Stimulated activated CD8-positive, alpha-beta memory T cell treated with anti-CD3 and anti-CD28 coated beads, Interleukin-4, amount 100 ng/mL, for 24 hours (primary cell): ENCODE results near the gene SLC39A5.

ENCODE experiments used
- DNase-seq: peaks from one replicate; pipeline ENCODE4 v3.0.0-alpha.2; 2020; ENCODE audit warnings: low read depth

SLC39A5 gene

GRCh38 chr12:56213878-56214277, 16.0 kb upstream of the SLC39A5 start:
- DNase-seq = no peak

GRCh38 chr12:56216461-56216860, 13.4 kb upstream of the SLC39A5 start:
- DNase-seq = no peak

DNA sequence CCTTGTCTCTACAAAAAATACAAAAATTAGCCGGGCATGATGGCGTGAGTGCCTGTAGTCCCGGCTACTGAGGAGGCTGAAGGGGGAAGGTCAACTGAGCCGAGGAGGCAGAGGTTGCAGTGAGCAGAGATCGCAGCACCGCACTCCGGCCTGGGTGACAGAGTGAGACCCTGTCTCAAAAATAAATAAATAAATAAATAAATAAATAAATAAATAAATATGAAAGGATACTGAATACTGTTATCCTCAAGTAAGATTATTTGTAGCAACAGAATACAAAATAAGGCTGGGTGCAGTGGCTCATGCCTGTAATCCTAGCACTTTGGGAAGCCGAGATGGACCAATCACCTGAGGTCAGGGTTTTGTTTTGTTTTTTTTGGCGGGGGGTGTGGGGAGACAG, 10.0 kb upstream of the SLC39A5 start:
- DNase-seq = no peak

DNA sequence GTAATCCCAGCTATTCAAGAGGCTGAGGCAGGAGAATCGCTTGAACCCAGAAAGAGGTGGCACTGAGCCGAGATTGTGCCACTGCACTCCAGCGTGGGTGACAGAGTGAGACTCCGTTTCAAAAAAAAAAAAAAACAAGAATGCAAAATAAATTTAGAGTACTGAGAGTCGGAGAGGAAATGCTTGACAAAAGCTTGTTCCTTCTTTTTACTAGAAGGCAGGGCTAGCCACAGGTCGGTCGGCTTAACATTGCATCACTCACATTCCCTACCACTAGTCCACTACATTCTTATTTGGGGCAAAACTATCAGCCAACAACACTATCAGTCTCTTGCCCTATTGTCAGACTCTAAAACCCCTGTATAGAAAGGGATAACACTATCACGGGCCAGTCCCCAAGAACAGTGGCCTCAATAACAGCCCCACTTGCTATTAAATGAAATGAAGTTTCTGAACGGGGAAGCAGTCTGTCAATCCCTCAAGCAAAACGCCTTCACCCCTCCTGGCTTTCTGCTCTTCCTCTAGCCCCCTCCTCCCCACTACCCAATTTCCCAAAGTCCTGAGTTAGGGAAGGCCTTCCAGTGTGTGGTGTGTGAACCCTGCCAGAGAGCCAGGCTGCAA, 9.1 kb upstream of the SLC39A5 start:
- DNase-seq = no peak

DNA sequence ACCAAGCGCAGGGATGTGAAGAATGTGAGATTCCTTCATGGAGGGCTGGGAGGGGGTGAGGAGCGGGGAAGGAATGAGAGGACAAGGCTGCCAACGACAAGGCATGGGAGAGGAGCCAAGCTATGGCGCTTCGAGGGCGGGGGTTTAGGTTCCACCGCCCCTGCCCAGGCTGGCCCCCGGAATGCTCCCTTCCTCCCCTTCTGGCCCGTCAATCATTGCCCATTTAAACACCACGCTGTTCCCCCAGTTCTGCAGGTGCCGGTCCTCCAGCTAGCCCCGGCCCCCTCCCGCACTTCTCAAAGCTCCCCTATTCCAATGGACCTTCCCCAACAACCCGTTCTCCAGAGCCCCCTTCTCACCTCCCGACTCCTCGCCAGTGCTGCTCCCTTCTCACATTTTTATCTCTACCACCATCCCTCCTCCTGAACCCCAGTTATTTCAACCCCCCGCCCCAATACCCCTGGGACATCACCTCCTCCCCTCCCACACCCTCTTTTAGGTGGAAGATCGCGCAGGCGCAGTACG, 8.6 kb upstream of the SLC39A5 start:
- no peak for DNase-seq

- DNase-seq = peak; percentile 88
Measured at GRCh38 chr12:56221757-56222530, 7.9 kb upstream of the SLC39A5 start, which contains the start of gene RNF41. RNF41 (minus strand) TSS chr12:56221922; CDS start chr12:56214047, 7,875 bp downstream.

- no peak for DNase-seq
Measured at GRCh38 chr12:56222531-56222895, 7.3 kb upstream of the SLC39A5 start.

GRCh38 chr12:56223571-56224101, 6.2 kb upstream of the SLC39A5 start:
- DNase-seq = no peak

- peak; percentile 94 for DNase-seq
Measured at GRCh38 chr12:56224102-56224701, 5.6 kb upstream of the SLC39A5 start, which contains the start of gene NABP2. NABP2 (plus strand) TSS chr12:56224342; CDS start chr12:56224857, 515 bp downstream.

DNA sequence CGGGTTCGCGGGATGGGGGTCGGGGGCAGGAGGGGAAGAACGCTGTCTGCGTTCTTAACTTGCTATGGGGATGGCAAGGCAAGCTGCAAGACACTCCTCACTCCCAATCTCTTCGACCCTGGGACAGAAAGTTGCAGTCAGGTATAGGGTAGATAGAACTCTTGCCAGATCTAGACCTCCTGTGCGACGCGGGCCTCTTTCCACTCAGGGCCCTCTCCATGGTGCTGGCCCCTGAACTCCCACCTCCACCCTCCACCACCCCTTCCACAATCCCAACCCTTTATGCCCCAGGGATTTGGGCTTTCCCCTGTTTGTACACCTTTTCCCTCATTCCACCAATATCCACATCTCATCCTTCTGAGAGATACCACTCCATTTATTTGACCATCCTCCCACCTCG, 4.9 kb upstream of the SLC39A5 start:
- no peak for DNase-seq

DNA sequence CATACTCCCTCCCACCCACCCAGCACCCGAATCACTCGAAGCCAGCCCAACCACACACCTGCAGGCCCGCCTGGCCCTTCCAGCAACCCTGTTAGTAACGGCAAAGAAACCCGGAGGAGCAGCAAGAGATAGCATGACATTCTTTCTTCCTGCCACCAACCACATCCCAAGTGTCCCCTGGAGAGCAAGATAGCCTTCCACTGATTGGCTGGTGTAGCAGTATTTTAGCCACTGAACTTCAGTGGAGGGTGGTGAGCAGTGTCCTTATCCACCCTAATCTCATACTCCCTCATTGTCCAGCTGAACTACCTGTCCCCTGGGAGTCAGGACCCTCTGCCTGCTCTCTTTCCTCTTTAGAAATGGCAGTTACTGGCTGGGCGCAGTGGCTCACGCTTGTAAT, 769 bp upstream of the SLC39A5 start:
- no peak for DNase-seq

DNA sequence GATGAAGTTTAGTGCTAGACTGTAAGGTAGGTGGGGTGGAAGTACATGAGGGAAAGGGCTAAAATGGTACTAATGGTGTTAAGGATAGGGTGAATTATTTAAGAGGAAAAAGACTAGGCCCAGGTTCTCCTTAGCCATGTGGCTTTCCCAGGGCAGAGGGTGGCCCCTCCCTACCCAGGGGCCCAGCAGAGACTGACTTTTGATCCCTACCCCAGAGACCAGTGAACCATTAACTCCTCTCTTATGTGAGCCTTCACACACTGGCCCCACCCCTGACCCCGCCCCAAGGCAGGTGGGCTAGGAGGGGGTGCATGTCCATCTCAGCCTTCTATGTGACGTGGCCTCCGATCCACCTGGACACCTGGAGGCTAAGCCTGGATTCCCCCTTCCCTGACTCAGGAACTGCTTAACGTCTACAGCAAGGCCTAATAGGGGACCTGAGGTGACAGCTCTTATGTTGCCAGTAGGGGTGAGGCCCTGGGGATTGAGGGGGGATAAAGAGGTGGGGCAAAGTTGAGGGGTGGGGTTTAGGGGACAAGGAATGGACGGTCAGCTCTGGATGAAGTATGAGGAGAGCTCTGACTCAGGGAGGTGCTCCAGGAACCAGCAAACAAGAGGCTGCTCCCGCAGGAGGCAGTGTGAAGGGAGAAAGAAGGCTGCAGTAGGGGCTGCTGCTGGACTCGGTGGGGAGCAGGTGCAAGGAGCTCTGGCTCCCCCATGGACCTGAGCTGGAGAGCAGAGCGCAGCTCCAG, 757 bp downstream of the SLC39A5 start:
- DNase-seq = no peak

DNA sequence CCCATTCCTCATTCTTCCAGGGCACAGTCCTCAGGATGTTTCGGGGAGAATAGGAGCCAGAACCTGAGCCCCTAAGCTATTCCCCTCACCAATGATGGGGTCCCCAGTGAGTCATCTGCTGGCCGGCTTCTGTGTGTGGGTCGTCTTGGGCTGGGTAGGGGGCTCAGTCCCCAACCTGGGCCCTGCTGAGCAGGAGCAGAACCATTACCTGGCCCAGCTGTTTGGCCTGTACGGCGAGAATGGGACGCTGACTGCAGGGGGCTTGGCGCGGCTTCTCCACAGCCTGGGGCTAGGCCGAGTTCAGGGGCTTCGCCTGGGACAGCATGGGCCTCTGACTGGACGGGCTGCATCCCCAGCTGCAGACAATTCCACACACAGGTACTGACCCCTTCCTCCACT, 1.3 kb downstream of the SLC39A5 start:
- DNase-seq = no peak

DNA sequence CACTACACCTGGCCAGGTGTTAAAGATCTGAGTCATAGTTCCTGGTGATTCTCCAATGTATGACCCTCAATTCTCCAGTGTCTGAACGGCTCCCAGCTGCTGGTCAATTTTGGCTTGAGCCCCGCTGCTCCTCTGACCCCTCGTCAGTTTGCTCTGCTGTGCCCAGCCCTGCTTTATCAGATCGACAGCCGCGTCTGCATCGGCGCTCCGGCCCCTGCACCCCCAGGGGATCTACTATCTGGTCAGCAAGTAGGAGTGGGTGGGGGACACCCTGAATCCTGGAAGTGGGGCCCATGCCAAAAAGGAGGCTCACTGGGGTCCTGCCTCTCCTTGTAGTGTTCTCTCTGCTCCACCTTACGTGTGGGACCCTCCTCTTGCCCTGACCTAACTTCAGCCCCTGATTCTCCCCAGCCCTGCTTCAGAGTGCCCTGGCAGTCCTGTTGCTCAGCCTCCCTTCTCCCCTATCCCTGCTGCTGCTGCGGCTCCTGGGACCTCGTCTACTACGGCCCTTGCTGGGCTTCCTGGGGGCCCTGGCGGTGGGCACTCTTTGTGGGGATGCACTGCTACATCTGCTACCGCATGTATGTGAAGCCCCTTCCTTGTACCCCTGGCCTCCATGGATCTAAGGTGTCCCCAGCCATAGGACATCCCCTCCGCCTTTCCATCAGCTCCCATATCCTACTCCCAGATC, 5.0 kb downstream of the SLC39A5 start:
- no peak for DNase-seq

DNA sequence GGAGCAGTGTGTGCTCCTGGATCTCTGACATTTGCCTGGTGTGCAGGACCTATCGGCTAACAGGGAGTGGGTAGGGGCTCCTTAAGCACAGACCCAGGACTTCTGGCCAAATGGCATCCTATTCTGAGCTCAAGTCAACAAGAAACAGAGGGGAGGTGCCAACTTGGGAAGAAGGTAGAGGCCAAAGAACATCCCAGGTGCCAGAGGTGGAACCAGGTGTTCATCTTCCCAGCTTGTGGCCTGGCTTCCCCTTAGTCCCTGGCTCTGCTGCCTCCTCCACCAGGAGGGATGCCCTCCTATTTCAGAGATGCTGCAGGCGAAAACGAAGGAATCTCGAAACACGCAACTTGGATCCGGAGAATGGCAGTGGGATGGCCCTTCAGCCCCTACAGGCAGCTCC, 6.2 kb downstream of the SLC39A5 start:
- DNase-seq = no peak

GRCh38 chr12:56236985-56237384, 7.1 kb downstream of the SLC39A5 start:
- DNase-seq = no peak

DNA sequence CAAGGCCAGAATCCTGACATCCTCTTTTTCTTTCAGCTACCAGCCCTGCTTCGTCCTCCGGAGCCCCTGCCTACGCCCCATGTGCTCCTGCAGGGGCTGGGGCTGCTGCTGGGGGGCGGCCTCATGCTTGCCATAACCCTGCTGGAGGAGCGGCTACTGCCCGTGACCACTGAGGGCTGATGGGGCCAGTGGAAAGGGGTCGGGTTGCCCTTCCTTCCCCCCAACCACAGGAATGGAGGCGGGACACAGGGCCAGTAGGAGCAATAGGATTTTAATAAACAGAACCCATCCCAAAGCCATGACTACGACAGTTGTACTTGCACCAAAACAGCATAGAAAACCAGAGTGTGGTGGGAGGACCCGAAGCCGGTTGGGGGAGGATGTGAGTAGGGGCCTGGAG, 7.7 kb downstream of the SLC39A5 start:
- DNase-seq = no peak

DNA sequence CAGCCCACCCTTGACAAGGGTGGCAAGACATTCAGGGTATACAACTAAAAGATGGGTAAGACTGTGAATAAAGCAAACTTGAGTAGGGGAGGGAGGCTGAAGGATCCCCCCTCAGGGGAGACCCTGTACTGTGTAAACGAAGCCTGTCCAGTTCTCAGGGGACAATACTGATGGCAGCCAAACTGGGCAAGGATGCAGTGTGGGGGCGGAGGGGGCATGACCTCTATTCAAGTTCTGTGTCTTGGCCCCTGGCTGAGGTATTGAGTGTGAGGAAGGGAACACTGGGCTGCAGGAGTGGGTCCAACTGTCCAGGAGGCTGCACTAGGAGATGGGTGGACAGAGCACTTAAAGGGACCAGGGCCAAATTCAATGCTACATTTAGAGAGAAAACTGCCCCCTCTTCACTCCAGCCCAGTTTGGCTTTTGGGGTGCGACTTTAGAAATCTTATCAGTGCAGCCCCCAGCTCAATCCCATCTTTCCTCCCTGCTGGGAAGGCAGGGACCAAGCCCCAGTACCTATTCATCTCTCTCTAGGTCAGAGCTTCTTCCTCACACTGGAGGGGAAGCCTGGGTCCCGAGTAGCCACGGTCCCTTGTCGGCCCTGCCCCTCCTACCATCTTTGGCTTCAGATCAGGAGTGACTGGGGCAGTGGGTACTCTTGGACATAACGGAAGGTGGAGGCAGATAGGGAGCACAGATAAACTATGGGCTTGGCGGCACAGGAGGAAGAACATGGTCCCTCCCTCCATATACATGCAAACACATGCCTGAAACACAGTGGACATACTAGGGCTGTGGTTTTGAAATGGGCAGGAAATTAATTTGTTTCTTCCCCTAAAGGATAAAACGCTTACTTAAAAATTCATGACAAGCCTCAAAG, 11.8 kb downstream of the SLC39A5 start:
- no peak for DNase-seq

DNA sequence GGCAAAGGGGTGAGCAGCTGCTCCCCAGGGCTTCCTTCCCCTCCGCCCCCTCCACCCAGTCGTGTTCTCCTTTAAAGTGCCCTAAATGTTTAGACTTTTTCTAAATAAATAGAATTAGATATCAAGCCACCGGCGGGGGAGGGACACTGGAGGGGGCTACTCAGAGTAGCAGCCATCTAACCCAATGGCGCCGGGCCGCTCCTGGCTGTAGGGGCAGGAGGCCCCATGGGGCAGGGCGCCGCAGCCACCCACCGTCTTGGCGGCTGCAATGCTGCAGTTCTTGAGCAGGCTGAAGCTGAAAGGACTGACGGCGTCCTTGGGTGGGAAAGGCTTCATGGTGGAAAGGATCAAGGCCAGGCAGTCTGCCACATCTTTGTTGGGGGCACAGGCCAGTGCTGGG, 13.1 kb downstream of the SLC39A5 start:
- no peak for DNase-seq

DNA sequence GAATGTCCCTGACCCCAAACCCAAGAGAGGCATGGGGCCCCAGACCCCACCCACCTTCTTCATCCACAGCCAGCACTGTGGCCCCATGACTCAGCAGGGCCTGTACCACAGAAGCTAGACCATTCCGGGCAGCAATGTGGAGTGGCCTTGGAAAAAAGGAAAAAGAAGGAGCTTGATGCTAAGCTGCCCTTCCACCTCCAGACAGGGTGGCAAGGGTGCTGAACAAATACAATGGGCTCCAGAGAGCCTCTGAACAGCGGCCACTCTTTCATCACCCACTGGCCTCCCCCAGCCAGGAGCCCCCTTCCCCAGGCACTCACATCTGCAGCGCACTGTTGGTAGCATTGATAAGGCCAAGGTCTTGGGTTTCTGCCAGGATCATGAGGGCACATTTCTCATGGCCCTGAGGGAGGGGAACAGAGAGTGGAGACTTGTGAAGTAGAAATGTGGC, 13.9 kb downstream of the SLC39A5 start:
- DNase-seq = no peak
